PC-3 (cell line): ENCODE results near the gene SYNE1. TPM values are rescaled to one million over a fixed set of nuclear protein-coding genes. Genes with fewer than 3 reads are reported as not detected.

Source experiments
- ATAC-seq: fragments of 200-7000 bp; cut with Tn5 transposase; 2 replicates; pipeline ENCODE4 v1.9.1; 2020; ENCODE audit warnings: mild to moderate bottlenecking, moderate library complexity
- BruUV-seq: library from RNA; stranded (reverse); fragments of 400-500 nt; replicated peaks from 2 replicates; lab custom pipeline; 2021; lab: Mats Ljungman, UMichigan
- CTCF ChIA-PET: fragments of 300-600 bp; sonication (Branson Sonifier 250); formaldehyde crosslinking; loops from one replicate; lab custom pipeline; 2022; ENCODE audit warnings: antibody characterized with exemption; lab: Charles Lee
- POLR2A ChIA-PET: fragments of 300-600 bp; sonication (Branson Sonifier 250); formaldehyde crosslinking; loops from one replicate; lab custom pipeline; 2022; ENCODE audit warnings: antibody characterized with exemption; ENCODE audit not compliant: unreplicated experiment; lab: Charles Lee
- DNase-seq: peaks from one replicate; pipeline ENCODE4 v3.0.0-alpha.2; 2015
- H2AFZ ChIP-seq: fragments of 300-600 bp; sonication (generic); 2 replicates; pipeline ENCODE4 v1.6.0; 2016; ENCODE audit warnings: antibody characterized with exemption, low read length
- H3F3A ChIP-seq: fragments of 300-600 bp; sonication (generic); one replicate; pipeline ENCODE4 v1.6.0; 2017; ENCODE audit warnings: antibody characterized with exemption, low read length, control low read depth, mild to moderate bottlenecking; ENCODE audit not compliant: unreplicated experiment
- H3K27ac ChIP-seq: fragments of 300-600 bp; sonication (generic); 2 replicates; pipeline ENCODE4 v1.5.1; 2016; ENCODE audit warnings: mild to moderate bottlenecking, low read length
- H3K27me3 ChIP-seq: fragments of 300-600 bp; sonication (generic); 2 replicates; pipeline ENCODE4 v1.6.1; 2016; ENCODE audit warnings: low read length, mixed read lengths
- H3K36me3 ChIP-seq: fragments of 300-600 bp; sonication (generic); 2 replicates; pipeline ENCODE4 v1.6.1; 2016; ENCODE audit warnings: low read depth, mixed run types, low read length, mixed read lengths
- H3K4me1 ChIP-seq: fragments of 300-600 bp; sonication (generic); 2 replicates; pipeline ENCODE4 v1.5.1; 2016; ENCODE audit warnings: low read length; ENCODE audit not compliant: insufficient read depth
- H3K4me2 ChIP-seq: fragments of 300-600 bp; sonication (generic); 2 replicates; pipeline ENCODE4 v1.6.0; 2016; ENCODE audit warnings: low read length
- H3K4me3 ChIP-seq: fragments of 300-600 bp; sonication (generic); 2 replicates; pipeline ENCODE4 v1.5.1; 2016; ENCODE audit warnings: mild to moderate bottlenecking, low read length, mixed read lengths
- H3K79me2 ChIP-seq: fragments of 300-600 bp; sonication (generic); 2 replicates; pipeline ENCODE4 v1.6.1; 2017; ENCODE audit warnings: low read length, mixed read lengths
- H3K9ac ChIP-seq: fragments of 300-600 bp; sonication (generic); 2 replicates; pipeline ENCODE4 v1.6.0; 2016; ENCODE audit warnings: mild to moderate bottlenecking, low read length
- H3K9me2 ChIP-seq: fragments of 300-600 bp; sonication (generic); replicated peaks from 2 replicates; pipeline ENCODE4 v1.6.1; 2016; ENCODE audit warnings: mixed run types, low read length, mixed read lengths
- H3K9me3 ChIP-seq: fragments of 300-600 bp; sonication (generic); 2 replicates; pipeline ENCODE4 v1.6.1; 2016; ENCODE audit warnings: low read length, mixed read lengths
- H4K20me1 ChIP-seq: fragments of 300-600 bp; sonication (generic); 2 replicates; pipeline ENCODE4 v1.6.1; 2016; ENCODE audit warnings: low read length, mixed read lengths
- EZH2 ChIP-seq: fragments of 300-600 bp; sonication (generic); IDR thresholded peaks from one replicate; pipeline ENCODE4 v1.6.1; 2017; ENCODE audit warnings: antibody characterized with exemption, mild to moderate bottlenecking, low read length; ENCODE audit not compliant: unreplicated experiment
- EZH2phosphoT487 ChIP-seq: fragments of 300-600 bp; sonication (generic); IDR thresholded peaks from 2 replicates; pipeline ENCODE4 v1.6.1; 2018; ENCODE audit warnings: mild to moderate bottlenecking, antibody characterized with exemption, low read length, borderline replicate concordance
- intact Hi-C: fragments of 100-400 bp; cut with micrococcal nuclease; formaldehyde crosslinking; loops from 2 replicates; pipeline ENCODE4 v1.9.0; 2023
- total RNA-seq: library from RNA; depleted of rRNA; stranded (reverse); fragments of >200 nt; gene quantifications from 2 replicates; pipeline ENCODE4 v1.2.3, GENCODE V29; 2014
- TF ChIP-seq, protein P1 (sequence below): fragments of 300-600 bp; sonication (generic); conservative IDR thresholded peaks from 2 replicates; pipeline ENCODE4 v1.5.1; 2017; ENCODE audit warnings: antibody characterized with exemption, low read depth, mild to moderate bottlenecking, low read length

SYNE1 gene
- total RNA-seq, 1 experiment from 2014 or later, result 16.7 TPM

DNA sequence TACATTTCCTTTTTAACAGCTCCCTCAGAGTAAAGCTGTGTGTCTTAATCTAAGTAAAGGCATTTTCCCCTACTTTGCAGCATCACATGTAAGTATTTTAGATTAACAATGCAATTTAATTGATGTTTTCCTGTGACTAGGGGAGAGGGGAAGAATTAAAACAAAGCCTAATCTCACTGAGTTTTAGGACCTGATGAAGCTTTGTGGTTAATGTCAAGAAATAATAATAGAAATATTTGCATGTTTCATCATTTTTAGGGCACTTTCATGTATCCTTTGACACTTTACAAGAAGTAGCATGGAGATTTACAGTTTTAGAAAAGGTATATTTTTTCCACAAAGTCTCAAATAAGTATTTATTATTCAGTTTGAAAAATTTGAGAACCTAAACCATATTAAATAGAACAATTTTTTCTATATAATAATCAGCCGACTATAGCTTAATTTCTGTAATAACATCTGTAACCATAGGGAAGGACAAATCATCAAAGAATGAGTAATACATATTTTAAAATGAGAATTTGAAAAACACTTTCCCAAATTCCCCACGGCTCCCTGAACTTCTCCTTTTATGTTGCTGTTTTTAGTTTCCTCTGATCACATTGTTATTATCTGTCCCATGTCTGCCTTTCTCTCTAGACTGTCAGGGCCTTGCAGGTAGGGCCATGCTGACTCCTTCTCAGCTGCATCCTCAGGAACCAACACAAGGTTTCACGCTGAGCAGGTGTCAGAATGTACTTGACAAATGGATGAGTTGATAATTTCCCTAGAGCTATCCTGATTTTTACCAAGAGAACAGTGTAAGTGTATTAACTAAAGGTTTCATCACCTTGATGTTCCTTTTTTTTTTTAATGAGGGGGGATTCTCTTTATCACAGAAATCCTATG is 338.1 kb downstream of the SYNE1 start:
- peaks cover 8% of the 10 kb centered on the region; the same call in 1 of the 2 replicates for H3K4me1 ChIP-seq
- no TSS peak for BruUV-seq
- no peaks in the 10 kb centered on the region for H3K9me2 ChIP-seq
- H3K27ac ChIP-seq, result no peak overlapping the region
- TF ChIP-seq, protein P1, sequence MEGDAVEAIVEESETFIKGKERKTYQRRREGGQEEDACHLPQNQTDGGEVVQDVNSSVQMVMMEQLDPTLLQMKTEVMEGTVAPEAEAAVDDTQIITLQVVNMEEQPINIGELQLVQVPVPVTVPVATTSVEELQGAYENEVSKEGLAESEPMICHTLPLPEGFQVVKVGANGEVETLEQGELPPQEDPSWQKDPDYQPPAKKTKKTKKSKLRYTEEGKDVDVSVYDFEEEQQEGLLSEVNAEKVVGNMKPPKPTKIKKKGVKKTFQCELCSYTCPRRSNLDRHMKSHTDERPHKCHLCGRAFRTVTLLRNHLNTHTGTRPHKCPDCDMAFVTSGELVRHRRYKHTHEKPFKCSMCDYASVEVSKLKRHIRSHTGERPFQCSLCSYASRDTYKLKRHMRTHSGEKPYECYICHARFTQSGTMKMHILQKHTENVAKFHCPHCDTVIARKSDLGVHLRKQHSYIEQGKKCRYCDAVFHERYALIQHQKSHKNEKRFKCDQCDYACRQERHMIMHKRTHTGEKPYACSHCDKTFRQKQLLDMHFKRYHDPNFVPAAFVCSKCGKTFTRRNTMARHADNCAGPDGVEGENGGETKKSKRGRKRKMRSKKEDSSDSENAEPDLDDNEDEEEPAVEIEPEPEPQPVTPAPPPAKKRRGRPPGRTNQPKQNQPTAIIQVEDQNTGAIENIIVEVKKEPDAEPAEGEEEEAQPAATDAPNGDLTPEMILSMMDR, result no peak
- TF ChIP-seq EZH2 (no peak), EZH2phosphoT487 (no peak)
- POLR2A ChIA-PET, result no interaction called here
- H4K20me1 ChIP-seq, result no peaks in the 10 kb centered on the region
- H3K4me2 ChIP-seq, result no peak overlapping the region
- no peak overlapping the region for H3K9ac ChIP-seq
- ATAC-seq, result no peak
- intact Hi-C loops, result no loop called here
- no peaks in the 10 kb centered on the region for H3K79me2 ChIP-seq
- no peaks in the 10 kb centered on the region for H3K27me3 ChIP-seq
- no peaks in the 10 kb centered on the region for H3F3A ChIP-seq
- no peak overlapping the region for H2AFZ ChIP-seq
- H3K36me3 ChIP-seq, result no peaks in the 10 kb centered on the region
- CTCF ChIA-PET, result no interaction called here
- DNase-seq, result no peak
- no peaks in the 10 kb centered on the region for H3K9me3 ChIP-seq
- no peak overlapping the region for H3K4me3 ChIP-seq

DNA sequence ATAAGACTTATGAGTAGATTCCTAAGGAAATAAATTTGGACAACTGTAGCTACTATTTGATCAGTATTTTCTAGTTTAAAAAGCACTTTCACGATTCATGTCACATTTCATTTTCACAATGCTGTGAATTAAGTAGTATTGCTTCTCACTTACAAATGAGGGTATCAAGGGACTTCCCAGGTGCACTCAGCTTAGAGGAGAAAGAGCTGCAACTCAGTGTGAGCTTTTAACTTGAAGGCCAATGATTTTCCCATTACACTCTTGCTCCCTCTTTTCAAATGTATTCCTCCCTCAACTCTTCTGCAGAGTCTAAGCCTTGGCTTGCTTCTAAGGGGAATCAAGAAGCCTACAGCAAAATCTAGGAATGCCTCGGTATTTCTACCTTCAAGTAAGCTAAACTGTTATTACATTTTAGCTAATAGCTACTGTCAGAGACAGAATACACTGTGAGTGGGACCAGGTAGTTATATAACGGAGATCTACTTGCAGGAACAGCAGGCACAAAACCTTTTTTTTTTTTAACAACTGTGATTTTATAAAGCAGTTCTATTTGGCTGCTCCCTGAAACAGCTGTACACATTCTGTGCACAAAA is 339.0 kb downstream of the SYNE1 start:
- Histone ChIP-seq H2AFZ (no peak overlapping the region), H3K27ac (no peak overlapping the region), H3K4me2 (no peak overlapping the region), H3K9me3 (no peaks in the 10 kb centered on the region), H3K4me3 (no peak overlapping the region), H3K9ac (no peak overlapping the region), H3K79me2 (no peaks in the 10 kb centered on the region), H3K4me1 (peaks cover 8% of the 10 kb centered on the region; the same call in 1 of the 2 replicates), H4K20me1 (no peaks in the 10 kb centered on the region), H3K9me2 (no peaks in the 10 kb centered on the region), H3K36me3 (no peaks in the 10 kb centered on the region), H3K27me3 (no peaks in the 10 kb centered on the region), H3F3A (no peaks in the 10 kb centered on the region)
- CTCF ChIA-PET, result no interaction called here
- TF ChIP-seq, protein P1, result no peak
- DNase-seq (no peak), ATAC-seq (no peak)
- no TSS peak for BruUV-seq
- intact Hi-C loops, result no loop called here
- POLR2A ChIA-PET, result no interaction called here
